HG03108 (cell line): ENCODE results near the gene OR2H1.

ENCODE experiments used
- ATAC-seq: cut with Tn5 transposase; IDR thresholded peaks from one replicate; pipeline ENCODE4 v1.9.1; 2021; ENCODE audit warnings: moderate library complexity; ENCODE audit not compliant: unreplicated experiment

The OR2H1 gene

GRCh38 chr6:29509711-29510110 lies 52.8 kb downstream of the OR2H1 start:
- ATAC-seq = no peak

GRCh38 chr6:29510202-29510601 lies 53.2 kb downstream of the OR2H1 start:
- no peak for ATAC-seq

- no peak for ATAC-seq
These were observed 53.9 kb downstream of the OR2H1 start for GRCh38 chr6:29510746-29511300.
